Measurements from ENCODE around the gene HTR2B.
A peak's percentile ranks its signal among the peaks of the same experiment; 100 is the strongest.

HTR2B gene

GRCh38 chr2:231117148-231117547 is 7.7 kb downstream of the HTR2B start:
- H3K4me3 ChIP-seq = no peak overlapping the region
- H3K9me3 ChIP-seq = no peaks in the 10 kb centered on the region
- H3K4me1 ChIP-seq = peaks cover 0 to 10% (median 0%) of the 10 kb centered on the region in 4 donors
- intact Hi-C loops (cut with DNase I; ENCODE audit: low total_unique reads) = no loop called here
- no peak for TF ChIP-seq CTCF (IDR thresholded peaks at IDR 0.05)
- no peak overlapping the region for H3K27ac ChIP-seq
- no peak for DNase-seq
- H3K36me3 ChIP-seq = no peaks in the 10 kb centered on the region
- H3K27me3 ChIP-seq = no peaks in the 10 kb centered on the region

GRCh38 chr2:231115651-231116050 is 9.2 kb downstream of the HTR2B start:
- Histone ChIP-seq H3K9me3 (no peaks in the 10 kb centered on the region), H3K36me3 (no peaks in the 10 kb centered on the region), H3K27ac (no peak overlapping the region), H3K27me3 (no peaks in the 10 kb centered on the region), H3K4me3 (no peak overlapping the region), H3K4me1 (peaks cover 0 to 16% (median 0%) of the 10 kb centered on the region in 4 donors)
- no peak for DNase-seq
- no peak for TF ChIP-seq CTCF (IDR thresholded peaks at IDR 0.05)
- intact Hi-C loops (cut with DNase I; ENCODE audit: low total_unique reads) = no loop called here

- peaks cover 0 to 20% (median 0%) of the 10 kb centered on the region in 4 donors for H3K4me1 ChIP-seq
- H3K36me3 ChIP-seq = peaks cover 6 to 10% (median 8%) of the 10 kb centered on the region in 3 donors
- no peak overlapping the region for H3K4me3 ChIP-seq
- H3K27ac ChIP-seq = no peak overlapping the region
- H3K27me3 ChIP-seq = no peaks in the 10 kb centered on the region
- no peak for TF ChIP-seq CTCF (IDR thresholded peaks at IDR 0.05)
- no peak for DNase-seq
- intact Hi-C loops (cut with DNase I; ENCODE audit: low total_unique reads) = no loop called here
- H3K9me3 ChIP-seq = no peaks in the 10 kb centered on the region
Measured at GRCh38 chr2:231113489-231113888, 11.4 kb downstream of the HTR2B start.

GRCh38 chr2:231111987-231112386 is 12.9 kb downstream of the HTR2B start:
- Histone ChIP-seq H3K36me3 (peaks cover 6 to 10% (median 10%) of the 10 kb centered on the region in 3 donors), H3K4me3 (no peak overlapping the region), H3K9me3 (no peaks in the 10 kb centered on the region), H3K27ac (no peak overlapping the region), H3K27me3 (no peaks in the 10 kb centered on the region), H3K4me1 (peaks cover 0 to 10% (median 0%) of the 10 kb centered on the region in 4 donors)
- TF ChIP-seq CTCF (IDR thresholded peaks at IDR 0.05) = no peak
- intact Hi-C loops (cut with DNase I; ENCODE audit: low total_unique reads) = no loop called here
- no peak for DNase-seq

GRCh38 chr2:231110551-231110950 is 14.3 kb downstream of the HTR2B start:
- Histone ChIP-seq H3K4me3 (no peak overlapping the region), H3K27me3 (no peaks in the 10 kb centered on the region), H3K4me1 (peaks cover 0 to 14% (median 0%) of the 10 kb centered on the region in 4 donors), H3K27ac (no peak overlapping the region), H3K36me3 (peaks cover 6 to 10% (median 10%) of the 10 kb centered on the region in 3 donors), H3K9me3 (no peaks in the 10 kb centered on the region)
- peak; percentile 27 to 47 for TF ChIP-seq CTCF (IDR thresholded peaks at IDR 0.05)
- intact Hi-C loops (cut with DNase I; ENCODE audit: low total_unique reads) = no loop called here
- no peak for DNase-seq
